Kidney (tissue), 22 donors: Measurements from ENCODE around the gene TJP1. TPM values are rescaled to one million over a fixed set of nuclear protein-coding genes. Genes with fewer than 3 reads are reported as not detected.

Experiments
- DNase-seq, 5 donors: peaks; one replicate each; pipeline ENCODE4 v3.0.0-alpha.2; 2013 to 2020
- FAIRE-seq: peaks from 2 replicates; lab custom pipeline; 2012; peaks lifted over from hg19 to GRCh38; lab: Jason Lieb, UNC
- H3K27ac ChIP-seq, 2 donors: one replicate each; pipeline ENCODE4 v1.7.0; 2013; ENCODE audit warnings: low read depth in 2 of 2, low read length in 2 of 2, inconsistent platforms in 1 of 2
- H3K27me3 ChIP-seq: one replicate; pipeline ENCODE4 v1.7.1; 2013; ENCODE audit warnings: low read length, inconsistent platforms; ENCODE audit not compliant: control insufficient read depth, insufficient read depth
- H3K36me3 ChIP-seq, 3 donors: one replicate each; pipeline versions ENCODE4 v1.7.0 to v1.7.1; 2013; ENCODE audit warnings: low read length in 3 of 3, control low read depth in 1 of 3, inconsistent platforms in 1 of 3; ENCODE audit not compliant: insufficient read depth in 3 of 3, control insufficient read depth in 2 of 3
- H3K4me1 ChIP-seq, 3 donors: one replicate each; pipeline versions ENCODE4 v1.7.0 to v1.7.1; 2013; ENCODE audit warnings: low read length in 3 of 3, inconsistent platforms in 1 of 3, low read depth in 1 of 3; ENCODE audit not compliant: control insufficient read depth in 2 of 3, insufficient read depth in 2 of 3
- H3K4me3 ChIP-seq, 3 donors: one replicate each; pipeline versions ENCODE4 v1.7.0 to v1.8.1; 2013; ENCODE audit warnings: low read length in 3 of 3, control low read depth in 1 of 3, inconsistent platforms in 1 of 3
- H3K9ac ChIP-seq, 3 donors: one replicate each; pipeline versions ENCODE4 v1.7.0 to v1.7.1; 2013; ENCODE audit warnings: low read length in 3 of 3, control low read depth in 1 of 3, inconsistent platforms in 1 of 3
- H3K9me3 ChIP-seq, 3 donors: one replicate each; pipeline versions ENCODE4 v1.7.0 to v1.7.1; 2013; ENCODE audit warnings: low read length in 3 of 3, control low read depth in 1 of 3, inconsistent platforms in 1 of 3; ENCODE audit not compliant: control insufficient read depth in 2 of 3, insufficient read depth in 1 of 3
- CTCF ChIP-seq: IDR thresholded peaks from 3 replicates; pipeline ENCODE4 v1.5.1; 2012; ENCODE audit warnings: mild to moderate bottlenecking, moderate library complexity, borderline replicate concordance; ENCODE audit not compliant: insufficient read depth; ENCODE audit errors: extremely low read depth
- intact Hi-C: fragments of 100-400 bp; cut with DNase I; formaldehyde crosslinking; loops from one replicate; pipeline ENCODE4 v1.11.1; 2022
- long read RNA-seq, 10 donors: library from polyadenylated mRNA in 1 of 10; unstranded in 1 of 10; transcript quantifications; one replicate each; pipeline ENCODE4 v2.0.0 and lab custom pipeline, GENCODE V29; 2021 to 2026
- polyA plus RNA-seq: library from polyadenylated mRNA; stranded (reverse); fragments of 350-450 nt; fragmentation: Illumina TruSeq; extraction: RNeasy Lipid Tissue Mini Kit (QIAGEN cat#74804); gene quantifications from one replicate; pipeline ENCODE4 v1.2.3, GENCODE V29; 2014; ENCODE audit warnings: low read depth, low replicate concordance; ENCODE audit not compliant: insufficient read depth
- total RNA-seq: library from RNA; stranded (reverse); fragmentation: NEBNext Ultra II Directional; extraction: Animal tissue kit (Norgen Biotek cat#: 25700); gene quantifications from one replicate; pipeline ENCODE4 v1.2.1, GENCODE V29; 2021
- donor health status: control.
- donor health status: control.
- donor health status: control.
- donor health status: control.
- donor health status: control.
- donor health status: DM: yes; HTN: yes; CAD: no.
- donor health status: Normal renal cell carcinoma (clear cell type).

Gene TJP1
- total RNA-seq, result 121 TPM
- 17.7 TPM for polyA plus RNA-seq
- long read RNA-seq, donor 1, full-length matches to known transcripts, result 3 of 33 reads
- long read RNA-seq, donor 1, partial matches to known transcripts, result 30 of 33 reads
- long read RNA-seq, donor 1, other reads (novel, unspliced or antisense), result 0 of 33 reads
- long read RNA-seq, donor 2, full-length matches to known transcripts, result 2 of 24 reads
- long read RNA-seq, donor 2, partial matches to known transcripts, result 22 of 24 reads
- long read RNA-seq, donor 2, other reads (novel, unspliced or antisense), result 0 of 24 reads
- long read RNA-seq, donor 3, partial matches to known transcripts, result 22 of 22 reads
- long read RNA-seq, donor 3, other reads (novel, unspliced or antisense), result 0 of 22 reads
- long read RNA-seq, donor 4, partial matches to known transcripts, result 25 of 28 reads
- long read RNA-seq, donor 4, other reads (novel, unspliced or antisense), result 0 of 28 reads
- long read RNA-seq, donor 5, result 0 reads
- long read RNA-seq, donor 6, result 0 reads
- long read RNA-seq, donor 7, partial matches to known transcripts, result 27 of 38 reads
- long read RNA-seq, donor 7, other reads (novel, unspliced or antisense), result 10 of 38 reads
- long read RNA-seq, donor 8, partial matches to known transcripts, result 279 of 281 reads
- long read RNA-seq, donor 8, other reads (novel, unspliced or antisense), result 0 of 281 reads
- long read RNA-seq, donor 9, partial matches to known transcripts, result 97 of 99 reads
- long read RNA-seq, donor 9, other reads (novel, unspliced or antisense), result 0 of 99 reads
- long read RNA-seq, donor 10, full-length matches to known transcripts, result 7 of 44 reads
- long read RNA-seq, donor 10, partial matches to known transcripts, result 37 of 44 reads
- long read RNA-seq, donor 10, other reads (novel, unspliced or antisense), result 0 of 44 reads

- H3K36me3 ChIP-seq, result no peaks in the 10 kb centered on the region
- H3K4me1 ChIP-seq, result peaks cover 3 to 6% (median 4%) of the 10 kb centered on the region in 3 donors
- FAIRE-seq (no peak), DNase-seq (peak in 4 of 5 donors; percentile 74 to 95 (median 90))
- intact Hi-C loops, result no loop called here
- H3K27me3 ChIP-seq, result no peaks in the 10 kb centered on the region
- no peaks in the 10 kb centered on the region for H3K9me3 ChIP-seq
- no peak for TF ChIP-seq CTCF
- H3K9ac ChIP-seq, result peak within 1 kb of the TSS; percentile 68 to 75 (median 71)
- H3K27ac ChIP-seq, result peak within 1 kb of the TSS; percentile 95 to 96
- H3K4me3 ChIP-seq, result peak within 1 kb of the TSS; percentile 77 to 96 (median 95)
Observed at GRCh38 chr15:29822100-29822683, at the start of gene TJP1. Gene TJP1, minus strand, starts transcription at chr15:29822468. Its CDS starts 440 bp downstream, at chr15:29822028.

GRCh38 chr15:29871401-29871800, 49.1 kb upstream of the TJP1 start:
- intact Hi-C loops, result no loop called here
- TF ChIP-seq CTCF, result no peak
- no peak overlapping the region for H3K9ac ChIP-seq
- no peaks in the 10 kb centered on the region for H3K27me3 ChIP-seq
- H3K4me3 ChIP-seq, result no peak overlapping the region
- peak in 3 of 5 donors; percentile 44 to 83 (median 55) for DNase-seq
- H3K9me3 ChIP-seq, result no peaks in the 10 kb centered on the region
- no peaks in the 10 kb centered on the region for H3K36me3 ChIP-seq
- H3K4me1 ChIP-seq, result peaks cover 14 to 20% (median 19%) of the 10 kb centered on the region in 3 donors
- no peak for FAIRE-seq
- peak overlapping the region; percentile 61 to 67 for H3K27ac ChIP-seq

- intact Hi-C loops, result no loop called here
- H3K9ac ChIP-seq, result peak overlapping the region in 1 of 3 donors; percentile 30
- peak overlapping the region; percentile 61 to 67 for H3K27ac ChIP-seq
Observed at GRCh38 chr15:29870495-29871151, 48.4 kb upstream of the TJP1 start.

More at GRCh38 chr15:29870495-29871151, 48.4 kb upstream of the TJP1 start:
- Histone ChIP-seq H3K4me1 (peaks cover 14 to 20% (median 19%) of the 10 kb centered on the region in 3 donors), H3K4me3 (peak overlapping the region in 2 of 3 donors; percentile 20 to 23), H3K9me3 (no peaks in the 10 kb centered on the region), H3K27me3 (no peaks in the 10 kb centered on the region), H3K36me3 (no peaks in the 10 kb centered on the region)
- FAIRE-seq, result no peak
- DNase-seq, result peak in 3 of 5 donors; percentile 33 to 92 (median 78)
- no peak for TF ChIP-seq CTCF
